ENCODE data around the gene PISD.

DNA sequence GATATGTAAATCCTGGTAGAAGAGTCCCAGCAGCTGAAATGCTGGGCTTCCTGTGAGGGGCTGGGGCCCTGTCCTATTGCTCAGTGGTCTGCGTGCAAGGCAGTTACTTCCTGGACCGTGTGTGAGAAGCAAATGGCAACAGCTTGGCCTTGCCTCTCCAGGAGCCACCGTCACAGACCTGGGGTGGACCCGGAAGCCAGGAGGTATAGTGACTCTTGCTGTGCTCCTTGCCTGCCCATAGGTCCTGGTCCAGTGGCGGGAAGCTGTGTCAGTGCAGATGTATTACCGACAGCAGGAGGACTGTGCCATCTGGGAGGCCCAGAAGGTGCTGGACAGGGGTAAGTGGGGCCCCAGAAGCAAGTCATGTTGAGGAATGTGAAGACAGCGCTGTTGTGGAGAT lies 54.3 kb downstream of the PISD start:
- TF ChIP-seq CTCF (IDR thresholded peaks at IDR 0.05) (no peak), POLR2A (IDR thresholded peaks at IDR 0.05) (no peak)

All from esophagus squamous epithelium (tissue), 4 donors.